WI38 (cell line): ENCODE results near the gene SMIM9.
"Not testable (repeated sequence)": the region's sequence is repeated elsewhere in the genome, so short reads cannot be mapped to it uniquely, and the experiment has no call there.

ENCODE experiments used
- H3K4me3 ChIP-seq: 2 replicates; pipeline ENCODE4 v1.5.1; 2011; ENCODE audit warnings: low read depth, mild to moderate bottlenecking, control low read depth, low read length
- CTCF ChIP-seq: IDR thresholded peaks from 2 replicates; pipeline ENCODE4 v1.5.1; 2012; ENCODE audit warnings: low read depth, mild to moderate bottlenecking, control low read depth, low read length

SMIM9 gene

GRCh38 chrX:154821523-154821922 is 12.9 kb downstream of the SMIM9 start:
- no peak overlapping the region for H3K4me3 ChIP-seq
- TF ChIP-seq CTCF = no peak

- no peak for TF ChIP-seq CTCF
- no peak overlapping the region for H3K4me3 ChIP-seq
These were observed 14.6 kb downstream of the SMIM9 start for GRCh38 chrX:154819771-154820341.

- no peak for TF ChIP-seq CTCF
- H3K4me3 ChIP-seq = no peak overlapping the region
These were observed 15.3 kb downstream of the SMIM9 start for GRCh38 chrX:154818916-154819770.

- H3K4me3 ChIP-seq = not testable (repeated sequence)
These were observed 17.3 kb downstream of the SMIM9 start for GRCh38 chrX:154817048-154817618.

- not testable (repeated sequence) for H3K4me3 ChIP-seq
These were observed 18.1 kb downstream of the SMIM9 start for GRCh38 chrX:154816326-154816898.

GRCh38 chrX:154815274-154815818 is 19.1 kb downstream of the SMIM9 start:
- TF ChIP-seq CTCF = no peak
- no peak overlapping the region for H3K4me3 ChIP-seq

GRCh38 chrX:154813801-154814200 is 20.7 kb downstream of the SMIM9 start:
- no peak overlapping the region for H3K4me3 ChIP-seq

More at GRCh38 chrX:154813801-154814200, 20.7 kb downstream of the SMIM9 start:
- no peak for TF ChIP-seq CTCF
